GM18907 (cell line): Measurements from ENCODE around the gene PPP4R4.
"Not testable (repeated sequence)": the region's sequence is repeated elsewhere in the genome, so short reads cannot be mapped to it uniquely, and the experiment has no call there.

ENCODE experiments used
- ATAC-seq: cut with Tn5 transposase; IDR thresholded peaks from one replicate; pipeline ENCODE4 v1.9.1; 2021; ENCODE audit warnings: mild to moderate bottlenecking, moderate library complexity; ENCODE audit not compliant: unreplicated experiment

PPP4R4 gene

GRCh38 chr14:94143239-94143638 lies 30.9 kb upstream of the PPP4R4 start:
- no peak for ATAC-seq

GRCh38 chr14:94143711-94144110 lies 30.4 kb upstream of the PPP4R4 start:
- no peak for ATAC-seq

GRCh38 chr14:94144765-94145164 lies 29.4 kb upstream of the PPP4R4 start:
- ATAC-seq, result no peak

GRCh38 chr14:94145902-94146527 lies 28.1 kb upstream of the PPP4R4 start:
- no peak for ATAC-seq

GRCh38 chr14:94152676-94153075 lies 21.4 kb upstream of the PPP4R4 start:
- no peak for ATAC-seq

- no peak for ATAC-seq
Observed at GRCh38 chr14:94153750-94154342, 20.3 kb upstream of the PPP4R4 start.

GRCh38 chr14:94156143-94156542 lies 18.0 kb upstream of the PPP4R4 start:
- not testable (repeated sequence) for ATAC-seq

- no peak for ATAC-seq
Observed at GRCh38 chr14:94157197-94157596, 16.9 kb upstream of the PPP4R4 start.

GRCh38 chr14:94158239-94158883 lies 15.8 kb upstream of the PPP4R4 start:
- ATAC-seq, result no peak

GRCh38 chr14:94161058-94161457 lies 13.1 kb upstream of the PPP4R4 start:
- ATAC-seq, result no peak

- ATAC-seq, result no peak
Observed at GRCh38 chr14:94161981-94162380, 12.1 kb upstream of the PPP4R4 start.

GRCh38 chr14:94162466-94162865 lies 11.7 kb upstream of the PPP4R4 start:
- ATAC-seq, result no peak

- ATAC-seq, result no peak
Observed at GRCh38 chr14:94163796-94164195, 10.3 kb upstream of the PPP4R4 start.

GRCh38 chr14:94164685-94165431 lies 9.3 kb upstream of the PPP4R4 start:
- ATAC-seq, result no peak

GRCh38 chr14:94165744-94166143 lies 8.4 kb upstream of the PPP4R4 start:
- no peak for ATAC-seq

- ATAC-seq, result no peak
Observed at GRCh38 chr14:94170136-94170535, 4.0 kb upstream of the PPP4R4 start.

- no peak for ATAC-seq
Observed at GRCh38 chr14:94171208-94171607, 2.9 kb upstream of the PPP4R4 start.

- no peak for ATAC-seq
Observed at GRCh38 chr14:94172545-94172944, 1.6 kb upstream of the PPP4R4 start.

GRCh38 chr14:94173471-94173884 lies 644 bp upstream of the PPP4R4 start:
- peak; percentile 16 for ATAC-seq

GRCh38 chr14:94174604-94175010 lies 485 bp downstream of the PPP4R4 start:
- no peak for ATAC-seq

GRCh38 chr14:94175011-94175745 lies 1.1 kb downstream of the PPP4R4 start:
- no peak for ATAC-seq
